NK-92 (cell line): ENCODE data around the gene HNRNPUL2.
A peak's percentile ranks its signal among the peaks of the same experiment; 100 is the strongest.

Experiments
- DNase-seq: peaks from one replicate; lab custom pipeline; 2025; ENCODE audit not compliant: unreplicated experiment; lab: John Stamatoyannopoulos, UW

HNRNPUL2 gene

GRCh38 chr11:62727872-62728170, 564 bp upstream of the HNRNPUL2 start:
- peak; percentile 16 for DNase-seq

- DNase-seq = no peak
Measured at GRCh38 chr11:62726915-62727164, 417 bp downstream of the HNRNPUL2 start.

GRCh38 chr11:62726156-62726914, 922 bp downstream of the HNRNPUL2 start:
- no peak for DNase-seq

GRCh38 chr11:62725646-62726045, 1.6 kb downstream of the HNRNPUL2 start:
- DNase-seq = no peak

- no peak for DNase-seq
Measured at GRCh38 chr11:62724171-62724570, 3.1 kb downstream of the HNRNPUL2 start.

- no peak for DNase-seq
Measured at GRCh38 chr11:62721994-62722393, 5.3 kb downstream of the HNRNPUL2 start.

GRCh38 chr11:62719302-62719978, 7.8 kb downstream of the HNRNPUL2 start:
- no peak for DNase-seq

GRCh38 chr11:62716816-62717215, 10.4 kb downstream of the HNRNPUL2 start:
- DNase-seq = no peak

- DNase-seq = no peak
Measured at GRCh38 chr11:62716206-62716605, 11.1 kb downstream of the HNRNPUL2 start.

- no peak for DNase-seq
Measured at GRCh38 chr11:62715150-62716130, 11.8 kb downstream of the HNRNPUL2 start.

- no peak for DNase-seq
Measured at GRCh38 chr11:62713343-62713742, 13.9 kb downstream of the HNRNPUL2 start.

- no peak for DNase-seq
Measured at GRCh38 chr11:62712861-62713260, 14.4 kb downstream of the HNRNPUL2 start.

GRCh38 chr11:62712276-62712812, 14.9 kb downstream of the HNRNPUL2 start:
- no peak for DNase-seq

- DNase-seq = no peak
Measured at GRCh38 chr11:62710001-62710345, 17.3 kb downstream of the HNRNPUL2 start.

GRCh38 chr11:62709247-62710000, 17.8 kb downstream of the HNRNPUL2 start:
- DNase-seq = peak; percentile 76

GRCh38 chr11:62708793-62709192, 18.5 kb downstream of the HNRNPUL2 start:
- no peak for DNase-seq

- DNase-seq = no peak
Measured at GRCh38 chr11:62708392-62708791, 18.9 kb downstream of the HNRNPUL2 start.

GRCh38 chr11:62707277-62707861, 19.9 kb downstream of the HNRNPUL2 start, which contains the start of the genes BSCL2 and GNG3:
Gene BSCL2, minus strand, starts transcription at chr11:62707424. Its CDS starts 229 bp downstream, at chr11:62707195.
Gene GNG3, plus strand, starts transcription at chr11:62707676. Its CDS starts 620 bp downstream, at chr11:62708296.
- DNase-seq = no peak

- no peak for DNase-seq
Measured at GRCh38 chr11:62706850-62707247, 20.4 kb downstream of the HNRNPUL2 start.
